Large intestine (tissue), 12 donors: ENCODE results near the gene DYNLT5. TPM values are rescaled to one million over a fixed set of nuclear protein-coding genes. Genes with fewer than 3 reads are reported as not detected.
"Not testable (repeated sequence)": the region's sequence is repeated elsewhere in the genome, so short reads cannot be mapped to it uniquely, and the experiment has no call there.

ENCODE experiments used
- DNase-seq, 2 donors: peaks; one replicate each; pipeline versions ENCODE4 v3.0.0 to v3.0.0-alpha.2; 2013
- H3K27ac ChIP-seq: one replicate; pipeline ENCODE4 v1.5.1; 2013; ENCODE audit warnings: low read length
- H3K27me3 ChIP-seq: 2 replicates; pipeline ENCODE4 v1.6.1; 2013; ENCODE audit warnings: low read length; ENCODE audit not compliant: control insufficient read depth, insufficient read depth
- H3K36me3 ChIP-seq: 2 replicates; pipeline ENCODE4 v1.6.1; 2013; ENCODE audit warnings: low read length; ENCODE audit not compliant: control insufficient read depth, insufficient read depth
- H3K4me1 ChIP-seq: one replicate; pipeline ENCODE4 v1.6.1; 2013; ENCODE audit warnings: low read length; ENCODE audit not compliant: control insufficient read depth, insufficient read depth
- H3K4me3 ChIP-seq: one replicate; pipeline ENCODE4 v1.5.1; 2013; ENCODE audit warnings: low read length
- H3K9me3 ChIP-seq: one replicate; pipeline ENCODE4 v1.6.1; 2013; ENCODE audit warnings: mild to moderate bottlenecking, low read depth, low read length, moderate library complexity; ENCODE audit not compliant: control insufficient read depth
- WGBS: methylation state at CpG from one replicate; pipeline ENCODE4 v1.1.5; 2013; ENCODE audit warnings: low lambda C conversion rate; ENCODE audit not compliant: insufficient coverage; 5-methylcytosine and 5-hydroxymethylcytosine counted together
- long read RNA-seq, 11 donors: transcript quantifications; one replicate each; lab custom pipeline, GENCODE V29; 2026
- polyA plus RNA-seq: library from polyadenylated mRNA; unstranded; fragments of 120-200 nt; gene quantifications from one replicate; pipeline ENCODE4 v1.2.1, GENCODE V29; 2013

DYNLT5 gene, protein sequence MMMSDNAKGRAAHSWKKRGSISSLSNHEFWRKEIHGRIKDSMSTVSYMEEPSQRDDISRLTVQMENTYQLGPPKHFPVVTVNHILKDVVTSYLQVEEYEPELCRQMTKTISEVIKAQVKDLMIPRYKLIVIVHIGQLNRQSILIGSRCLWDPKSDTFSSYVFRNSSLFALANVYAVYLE
- 3.3 TPM for polyA plus RNA-seq
- long read RNA-seq, donor 1, partial matches to known transcripts, result 0 of 1 reads
- long read RNA-seq, donor 1, other reads (novel, unspliced or antisense), result 0 of 1 reads
- long read RNA-seq, donor 2, result 0 reads
- long read RNA-seq, donor 3, result 0 reads
- long read RNA-seq, donor 4, result 0 reads
- long read RNA-seq, donor 5, result 0 reads
- long read RNA-seq, donor 6, result 0 reads
- long read RNA-seq, donor 7, result 0 reads
- long read RNA-seq, donor 8, result 0 reads
- long read RNA-seq, donor 9, result 0 reads
- long read RNA-seq, donor 10, partial matches to known transcripts, result 0 of 1 reads
- long read RNA-seq, donor 10, other reads (novel, unspliced or antisense), result 0 of 1 reads
- long read RNA-seq, donor 11, result 0 reads

DNA sequence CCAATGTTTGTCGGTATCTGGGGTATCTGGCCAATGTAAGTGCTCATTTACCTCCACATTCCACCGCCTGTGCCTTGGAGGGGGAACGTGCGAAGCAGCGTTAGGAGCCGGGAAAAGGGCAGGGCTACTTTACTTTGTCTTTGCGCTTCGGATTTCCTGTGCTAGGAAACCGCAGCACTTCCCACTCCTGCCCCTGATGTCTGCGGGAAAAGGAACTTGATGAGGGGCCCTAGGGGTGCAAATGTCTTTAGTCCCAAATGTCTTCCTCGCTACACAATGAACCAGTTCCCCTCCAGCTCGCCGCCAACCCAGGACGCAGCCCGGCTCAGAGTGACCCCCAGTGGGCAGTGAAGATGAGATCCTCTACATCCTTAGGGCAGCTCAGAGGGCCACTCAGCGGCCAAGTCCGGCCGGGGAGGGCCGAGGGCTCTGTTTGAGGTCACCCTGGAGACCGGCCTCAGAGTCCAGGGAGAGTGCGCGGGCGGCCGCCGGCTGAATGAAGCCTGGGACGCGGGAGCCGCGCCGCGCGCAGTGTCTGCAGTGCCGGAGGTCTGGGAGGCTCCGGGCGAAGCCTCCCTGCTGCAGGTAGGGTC, at the start of gene DYNLT5:
Gene DYNLT5 (plus strand): TSS at position 460 of the 593 bp plus-strand sequence. CDS start 2,200 bp downstream, outside the sequence.
- H3K27me3 ChIP-seq, result peaks cover 36% of the 10 kb centered on the region
- H3K4me3 ChIP-seq, result peak within 1 kb of the TSS; percentile 32
- no peaks in the 10 kb centered on the region for H3K4me1 ChIP-seq
- no peaks in the 10 kb centered on the region for H3K36me3 ChIP-seq
- peaks cover 7% of the 10 kb centered on the region for H3K9me3 ChIP-seq
- WGBS, result no CpG with 5 or more reads among the region's 35 CpGs
- no peak within 1 kb of the TSS for H3K27ac ChIP-seq
- DNase-seq, result peak in 1 of 2 donors; percentile 42

DNA sequence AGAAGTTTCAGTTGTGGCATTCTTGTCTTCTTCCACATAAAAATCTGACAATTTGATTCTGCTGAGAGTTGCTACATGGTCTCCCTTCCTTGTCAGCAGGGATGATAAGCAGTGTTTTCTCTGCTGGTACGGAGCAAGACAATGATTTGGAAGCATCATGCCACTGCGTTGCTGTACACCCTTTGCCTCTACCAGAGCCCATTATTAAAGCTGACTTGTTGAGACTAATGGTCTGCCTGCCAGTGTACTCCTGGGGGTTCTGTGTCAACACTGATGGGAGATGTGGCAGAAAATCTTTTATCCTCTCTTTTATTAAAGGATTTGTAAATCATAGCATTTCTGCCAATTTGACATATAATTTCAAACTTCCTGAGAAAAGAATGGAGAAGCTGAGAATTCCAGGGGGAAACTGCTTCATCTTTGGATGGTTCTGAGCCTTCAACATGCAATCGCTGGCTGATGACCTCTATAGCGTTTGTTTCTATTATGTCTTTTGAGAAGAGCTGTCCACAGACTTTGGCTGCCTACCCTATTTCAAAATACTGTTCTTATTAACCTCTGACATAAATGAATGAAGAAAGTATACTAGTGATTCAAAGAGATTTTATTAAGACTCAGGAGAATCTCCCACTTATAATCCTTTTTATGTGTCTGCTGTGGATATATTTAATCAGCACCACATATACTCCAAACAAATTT, 47.9 kb upstream of the DYNLT5 start:
- H3K27ac ChIP-seq, result peak overlapping the region; percentile 52
- 83% methylated on average over 1 of the region's 4 CpGs for WGBS
- no peak for DNase-seq

DNA sequence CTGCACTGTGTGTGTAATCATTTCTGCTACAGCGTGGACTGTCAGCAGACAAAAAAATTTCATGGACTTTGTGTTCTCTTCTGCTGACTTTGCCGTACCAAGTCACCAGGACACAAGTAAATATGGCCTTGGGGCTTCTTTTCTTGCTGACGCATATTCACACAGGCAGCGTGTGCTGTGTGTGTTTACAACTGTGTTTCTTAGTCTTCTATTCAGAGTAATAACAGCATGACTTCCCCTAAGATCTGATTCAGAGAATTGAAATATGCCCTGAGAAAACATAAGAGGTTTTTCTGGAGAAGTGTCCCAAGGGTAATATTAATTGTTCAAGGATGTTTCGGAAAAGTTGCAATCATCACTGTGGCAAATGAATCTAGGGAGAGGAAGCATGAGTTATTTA, 47.1 kb upstream of the DYNLT5 start:
- Histone ChIP-seq H3K27me3 (no peaks in the 10 kb centered on the region), H3K4me3 (no peak overlapping the region), H3K4me1 (peaks cover 4% of the 10 kb centered on the region), H3K27ac (peak overlapping the region; percentile 73), H3K9me3 (no peaks in the 10 kb centered on the region), H3K36me3 (no peaks in the 10 kb centered on the region)
- WGBS, result 17% methylated on average over 1 of the region's 5 CpGs
- peak; percentile 76 to 81 for DNase-seq

More for the DNA sequence above, 47.9 kb upstream of the DYNLT5 start:
- peaks cover 4% of the 10 kb centered on the region for H3K4me1 ChIP-seq
- no peaks in the 10 kb centered on the region for H3K27me3 ChIP-seq
- H3K4me3 ChIP-seq, result no peak overlapping the region
- H3K9me3 ChIP-seq, result no peaks in the 10 kb centered on the region
- H3K36me3 ChIP-seq, result no peaks in the 10 kb centered on the region

DNA sequence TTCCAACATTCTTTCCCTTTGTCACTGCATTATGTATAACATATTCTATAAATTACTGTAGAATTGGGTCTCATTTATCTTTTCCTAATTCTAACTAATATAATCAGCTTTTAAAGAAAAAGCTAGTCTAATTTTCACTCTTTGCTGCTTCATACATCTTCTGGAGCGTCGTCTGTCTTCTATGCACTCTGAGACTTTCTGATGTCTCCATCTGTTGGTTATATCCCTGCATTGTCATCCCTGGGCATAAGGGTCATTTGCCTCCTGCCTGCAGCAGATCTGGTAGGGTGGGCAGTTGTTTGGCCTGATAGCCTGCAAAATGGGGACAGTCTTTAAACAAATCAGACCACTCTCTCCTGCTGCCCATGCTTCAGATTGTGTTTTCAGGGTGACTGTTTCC, 40.8 kb upstream of the DYNLT5 start:
- DNase-seq, result no peak
- Histone ChIP-seq H3K4me3 (no peak overlapping the region), H3K9me3 (no peaks in the 10 kb centered on the region), H3K36me3 (no peaks in the 10 kb centered on the region), H3K27ac (no peak overlapping the region), H3K4me1 (no peaks in the 10 kb centered on the region), H3K27me3 (no peaks in the 10 kb centered on the region)
- no CpG with 5 or more reads among the region's 2 CpGs for WGBS

DNA sequence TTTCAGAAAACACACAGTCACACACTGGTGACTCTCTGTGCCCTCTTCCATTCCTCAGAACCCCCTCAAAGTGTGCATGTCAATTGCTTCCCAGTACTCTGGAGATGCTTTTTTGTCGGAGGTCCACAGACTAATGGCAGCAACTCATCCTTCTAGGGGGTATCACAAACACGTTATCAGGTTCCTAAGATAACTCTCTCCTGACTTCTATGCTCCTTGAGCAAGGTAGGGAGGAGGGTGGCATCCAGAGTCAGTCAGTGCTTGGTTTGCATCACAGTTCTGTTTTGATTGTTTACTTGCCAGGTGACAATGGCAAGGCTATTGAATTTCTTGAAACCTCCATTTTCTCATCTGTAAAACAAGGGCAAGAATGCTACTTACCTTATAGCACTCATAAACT, 39.4 kb upstream of the DYNLT5 start:
- Histone ChIP-seq H3K4me3 (no peak overlapping the region), H3K27ac (no peak overlapping the region), H3K27me3 (no peaks in the 10 kb centered on the region), H3K9me3 (no peaks in the 10 kb centered on the region), H3K36me3 (no peaks in the 10 kb centered on the region), H3K4me1 (no peaks in the 10 kb centered on the region)
- no peak for DNase-seq
- WGBS, result no CpG with 5 or more reads among the region's 2 CpGs

DNA sequence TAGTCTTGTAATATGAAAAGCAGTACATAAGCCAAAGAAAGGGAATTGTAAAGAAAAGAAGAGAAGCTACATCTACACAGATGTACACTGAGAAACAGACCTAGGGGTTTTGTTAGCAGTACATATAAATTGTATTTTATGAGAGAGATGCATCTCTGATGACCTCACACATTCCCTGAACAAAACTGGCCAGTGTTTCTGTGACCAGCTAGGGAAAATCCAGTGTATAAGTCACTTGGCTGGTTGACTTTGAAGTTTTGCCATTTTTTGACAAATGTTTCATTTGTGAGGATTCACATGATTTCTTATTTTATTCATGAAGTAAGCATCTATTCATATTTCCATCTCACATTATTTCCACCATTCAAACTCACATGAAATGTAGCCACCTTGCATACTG, 28.3 kb upstream of the DYNLT5 start:
- DNase-seq, result no peak
- no peaks in the 10 kb centered on the region for H3K9me3 ChIP-seq
- no peaks in the 10 kb centered on the region for H3K36me3 ChIP-seq
- no peaks in the 10 kb centered on the region for H3K4me1 ChIP-seq
- no peaks in the 10 kb centered on the region for H3K27me3 ChIP-seq
- no peak overlapping the region for H3K4me3 ChIP-seq
- H3K27ac ChIP-seq, result no peak overlapping the region

DNA sequence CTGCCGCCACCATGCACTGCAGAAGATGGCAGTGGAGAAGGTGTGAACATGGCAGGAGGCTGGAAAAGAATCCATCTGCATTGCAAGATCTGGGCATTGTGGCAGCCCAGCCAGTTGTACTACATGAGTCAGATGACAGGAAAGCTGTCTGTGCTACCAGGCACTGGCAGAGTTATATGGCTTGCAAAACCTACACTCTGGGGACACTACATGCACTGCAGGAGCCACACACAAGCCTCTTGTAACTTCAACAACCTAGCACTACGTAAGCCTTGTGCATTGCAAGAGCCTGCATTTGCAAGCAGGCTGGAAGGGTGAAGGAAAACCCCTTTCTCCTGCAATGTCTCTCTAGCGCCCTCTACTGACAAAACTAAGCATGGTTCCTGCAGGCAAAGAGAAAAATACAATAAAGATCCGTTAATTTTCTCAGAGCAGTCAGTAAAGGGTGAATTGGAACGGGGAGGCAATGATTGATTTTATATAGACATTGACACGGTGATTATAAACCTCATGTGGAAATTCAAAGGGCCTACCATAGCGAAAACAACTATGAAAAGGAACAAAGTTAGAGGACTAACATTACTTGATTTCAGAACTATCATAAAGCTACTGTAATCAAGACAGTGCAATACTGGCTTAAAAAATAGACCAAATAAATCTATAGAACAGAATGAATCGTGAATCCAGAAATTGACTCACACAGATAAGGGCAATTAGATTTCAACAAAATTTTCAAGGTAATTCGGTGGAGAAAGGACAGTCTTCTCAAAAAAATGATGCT, 26.2 kb upstream of the DYNLT5 start:
- Histone ChIP-seq H3K36me3 (no peaks in the 10 kb centered on the region), H3K4me1 (no peaks in the 10 kb centered on the region), H3K27me3 (no peaks in the 10 kb centered on the region), H3K9me3 (no peaks in the 10 kb centered on the region), H3K4me3 (no peak overlapping the region), H3K27ac (no peak overlapping the region)
- peak; percentile 51 to 56 for DNase-seq
- 15% methylated on average over 4 of the region's 9 CpGs for WGBS

DNA sequence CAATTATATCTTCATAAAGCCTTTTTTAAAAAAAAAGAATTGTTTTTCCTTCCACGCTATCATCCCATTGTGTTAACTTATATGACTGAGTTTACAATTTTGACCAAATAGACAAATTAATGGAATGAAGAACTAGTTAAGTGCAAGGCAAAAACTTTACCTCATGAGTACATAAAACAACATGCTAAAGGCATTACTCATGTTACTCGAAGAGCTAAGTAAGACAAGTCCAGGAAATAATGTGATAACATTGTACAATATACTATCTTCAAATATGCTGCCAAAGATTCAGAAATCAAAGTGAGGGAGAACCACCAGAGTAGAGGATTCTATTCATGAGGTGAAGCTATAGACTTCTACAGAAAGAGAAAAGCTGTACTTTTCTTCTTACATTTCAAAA, 24.2 kb upstream of the DYNLT5 start:
- Histone ChIP-seq H3K4me1 (no peaks in the 10 kb centered on the region), H3K9me3 (no peaks in the 10 kb centered on the region), H3K27ac (no peak overlapping the region), H3K27me3 (no peaks in the 10 kb centered on the region), H3K36me3 (no peaks in the 10 kb centered on the region), H3K4me3 (no peak overlapping the region)
- no peak for DNase-seq
- WGBS, result 83% methylated on average over 1 of the region's 2 CpGs

DNA sequence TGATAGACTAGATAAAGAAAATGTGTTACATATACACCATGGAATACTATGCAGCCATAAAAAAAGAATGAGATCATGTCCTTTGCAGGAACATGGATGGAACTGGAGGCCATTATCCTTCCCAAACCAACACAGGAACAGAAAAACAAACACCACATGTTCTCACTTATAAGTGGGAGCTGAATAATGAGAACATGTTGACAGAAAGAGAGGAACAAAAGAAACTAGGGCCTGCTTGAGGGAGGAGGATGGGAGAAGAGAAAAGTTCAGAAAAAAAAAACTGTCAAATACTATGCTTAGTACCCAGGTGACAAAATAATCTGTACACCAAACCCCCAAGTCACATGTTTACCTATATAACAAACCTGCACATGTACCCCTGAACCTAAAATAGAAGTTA, 23.5 kb upstream of the DYNLT5 start:
- H3K9me3 ChIP-seq, H3K4me1 ChIP-seq, H3K4me3 ChIP-seq, H3K27ac ChIP-seq, H3K36me3 ChIP-seq, H3K27me3 ChIP-seq, DNase-seq: not testable (repeated sequence)

DNA sequence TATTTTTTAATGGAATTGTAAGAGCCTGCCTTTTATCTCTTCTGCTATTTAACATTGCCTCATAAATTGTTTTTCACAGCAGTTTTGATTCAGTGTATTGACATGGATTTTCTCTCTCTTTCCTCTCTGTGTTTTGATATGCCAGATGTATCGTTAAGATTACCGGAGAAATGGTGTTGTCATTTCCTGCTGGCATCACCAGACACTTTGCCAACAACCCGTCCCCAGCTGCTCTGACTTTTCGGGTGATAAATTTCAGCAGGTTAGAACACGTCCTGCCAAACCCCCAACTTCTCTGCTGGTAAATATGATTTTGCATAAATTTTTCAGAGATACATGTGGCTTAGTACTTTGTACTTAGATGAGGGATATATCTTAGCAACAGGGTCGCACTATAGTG, 23.1 kb upstream of the DYNLT5 start:
- Histone ChIP-seq H3K27me3 (no peaks in the 10 kb centered on the region), H3K27ac (no peak overlapping the region), H3K9me3 (no peaks in the 10 kb centered on the region), H3K4me3 (no peak overlapping the region), H3K4me1 (no peaks in the 10 kb centered on the region), H3K36me3 (no peaks in the 10 kb centered on the region)
- no CpG with 5 or more reads among the region's 6 CpGs for WGBS
- no peak for DNase-seq
